RWPE2 (cell line): ENCODE measurements around the gene SYN1.

ENCODE experiments used
- ATAC-seq: fragments of 200-7000 bp; cut with Tn5 transposase; 3 replicates; pipeline ENCODE4 v1.9.1; 2021; ENCODE audit warnings: low read depth
- DNase-seq: peaks from one replicate; pipeline ENCODE4 v3.0.0-alpha.2; 2020; ENCODE audit warnings: low spot score
- H3K27ac ChIP-seq: fragments of 450-650 bp; 2 replicates; pipeline ENCODE4 v1.5.1; 2017; ENCODE audit warnings: mild to moderate bottlenecking; ENCODE audit not compliant: poor library complexity, severe bottlenecking
- H3K27me3 ChIP-seq: fragments of 250-450 bp; sonication (Bioruptor Pico); 2 replicates; pipeline ENCODE4 v1.5.1; 2021; ENCODE audit warnings: mild to moderate bottlenecking, moderate library complexity; ENCODE audit not compliant: insufficient read depth, poor library complexity, severe bottlenecking
- H3K36me3 ChIP-seq: fragments of 250-450 bp; sonication (Bioruptor Pico); 2 replicates; pipeline ENCODE4 v1.5.1; 2020; ENCODE audit warnings: low read depth, mild to moderate bottlenecking, moderate library complexity
- H3K4me1 ChIP-seq: fragments of 250-450 bp; sonication (Bioruptor Pico); 2 replicates; pipeline ENCODE4 v1.5.1; 2021; ENCODE audit warnings: mild to moderate bottlenecking, moderate library complexity; ENCODE audit not compliant: insufficient read depth, poor library complexity, severe bottlenecking
- H3K4me3 ChIP-seq: fragments of 250-450 bp; sonication (Bioruptor Pico); 2 replicates; pipeline ENCODE4 v1.5.1; 2021; ENCODE audit warnings: mild to moderate bottlenecking, moderate library complexity; ENCODE audit not compliant: severe bottlenecking
- H3K9me3 ChIP-seq: fragments of 250-450 bp; sonication (Bioruptor Pico); 2 replicates; pipeline ENCODE4 v1.5.1; 2021; ENCODE audit warnings: mild to moderate bottlenecking, moderate library complexity; ENCODE audit not compliant: severe bottlenecking
- TF ChIP-seq, protein P1 (sequence below): fragments of 450-650 bp; IDR thresholded peaks from one replicate; pipeline ENCODE4 v1.5.1; 2017; ENCODE audit warnings: mild to moderate bottlenecking, moderate library complexity; ENCODE audit not compliant: poor library complexity, severe bottlenecking

Gene SYN1

DNA sequence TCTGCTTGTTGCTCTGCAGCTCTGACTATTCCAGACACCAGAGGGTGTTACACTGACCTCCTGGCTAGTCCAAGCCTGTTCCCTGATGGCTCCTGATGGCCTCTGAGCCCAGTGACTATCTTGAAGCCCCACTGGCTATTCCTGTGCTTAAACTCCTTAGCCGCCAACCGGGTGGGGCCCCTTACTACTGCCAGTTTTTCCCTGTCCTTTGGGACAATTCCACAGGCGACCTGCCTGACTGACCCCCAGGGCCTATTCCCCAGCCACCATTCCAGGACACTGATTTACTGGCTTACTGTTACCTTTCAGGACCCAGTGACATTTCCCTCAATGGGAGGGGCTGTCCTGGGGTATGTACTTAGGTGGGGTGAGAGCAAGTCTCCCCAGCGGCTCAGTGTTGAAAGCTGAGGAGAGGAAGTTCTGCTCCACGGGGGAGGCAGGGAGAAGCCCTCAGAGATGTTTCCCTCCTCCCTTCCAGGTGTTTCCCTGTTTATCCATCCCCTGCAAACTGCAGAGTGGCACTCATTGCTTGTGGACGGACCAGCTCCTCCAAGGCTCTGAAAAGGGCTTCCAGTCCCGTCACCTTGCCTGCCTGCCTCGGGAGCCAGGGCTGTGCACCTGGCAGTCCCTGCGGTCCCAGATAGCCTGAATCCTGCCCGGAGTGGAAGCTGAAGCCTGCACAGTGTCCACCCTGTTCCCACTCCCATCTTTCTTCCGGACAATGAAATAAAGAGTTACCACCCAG, 33.4 kb downstream of the SYN1 start:
- Histone ChIP-seq H3K9me3 (no peaks in the 10 kb centered on the region), H3K27me3 (no peaks in the 10 kb centered on the region), H3K27ac (no peak overlapping the region), H3K4me1 (peaks cover 4% of the 10 kb centered on the region), H3K36me3 (peaks cover 9% of the 10 kb centered on the region), H3K4me3 (no peak overlapping the region)
- TF ChIP-seq, protein P1, sequence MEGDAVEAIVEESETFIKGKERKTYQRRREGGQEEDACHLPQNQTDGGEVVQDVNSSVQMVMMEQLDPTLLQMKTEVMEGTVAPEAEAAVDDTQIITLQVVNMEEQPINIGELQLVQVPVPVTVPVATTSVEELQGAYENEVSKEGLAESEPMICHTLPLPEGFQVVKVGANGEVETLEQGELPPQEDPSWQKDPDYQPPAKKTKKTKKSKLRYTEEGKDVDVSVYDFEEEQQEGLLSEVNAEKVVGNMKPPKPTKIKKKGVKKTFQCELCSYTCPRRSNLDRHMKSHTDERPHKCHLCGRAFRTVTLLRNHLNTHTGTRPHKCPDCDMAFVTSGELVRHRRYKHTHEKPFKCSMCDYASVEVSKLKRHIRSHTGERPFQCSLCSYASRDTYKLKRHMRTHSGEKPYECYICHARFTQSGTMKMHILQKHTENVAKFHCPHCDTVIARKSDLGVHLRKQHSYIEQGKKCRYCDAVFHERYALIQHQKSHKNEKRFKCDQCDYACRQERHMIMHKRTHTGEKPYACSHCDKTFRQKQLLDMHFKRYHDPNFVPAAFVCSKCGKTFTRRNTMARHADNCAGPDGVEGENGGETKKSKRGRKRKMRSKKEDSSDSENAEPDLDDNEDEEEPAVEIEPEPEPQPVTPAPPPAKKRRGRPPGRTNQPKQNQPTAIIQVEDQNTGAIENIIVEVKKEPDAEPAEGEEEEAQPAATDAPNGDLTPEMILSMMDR: no peak
- DNase-seq (no peak), ATAC-seq (no peak)

DNA sequence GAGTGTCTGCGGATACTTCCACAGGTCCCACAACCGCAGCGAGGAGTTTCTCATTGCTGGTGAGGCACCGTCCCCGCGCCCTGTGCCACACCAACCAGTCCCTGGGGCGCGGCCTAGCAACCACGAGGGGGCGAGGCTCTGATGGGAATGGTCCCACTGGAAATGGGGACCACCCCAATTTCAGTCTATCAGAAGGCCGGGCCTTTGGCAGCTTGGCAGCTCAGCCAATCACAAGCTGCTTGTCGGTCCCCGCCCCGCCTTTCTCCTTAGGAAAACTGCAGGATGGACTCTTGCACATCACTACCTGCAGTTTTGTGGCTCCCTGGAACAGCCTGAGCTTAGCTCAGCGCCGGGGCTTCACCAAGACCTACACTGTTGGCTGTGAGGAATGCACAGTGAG, 34.4 kb downstream of the SYN1 start:
- Histone ChIP-seq H3K36me3 (peaks cover 9% of the 10 kb centered on the region), H3K27ac (no peak overlapping the region), H3K9me3 (no peaks in the 10 kb centered on the region), H3K4me3 (no peak overlapping the region), H3K27me3 (no peaks in the 10 kb centered on the region), H3K4me1 (peaks cover 4% of the 10 kb centered on the region)
- TF ChIP-seq, protein P1: no peak
- DNase-seq (no peak), ATAC-seq (no peak)

DNA sequence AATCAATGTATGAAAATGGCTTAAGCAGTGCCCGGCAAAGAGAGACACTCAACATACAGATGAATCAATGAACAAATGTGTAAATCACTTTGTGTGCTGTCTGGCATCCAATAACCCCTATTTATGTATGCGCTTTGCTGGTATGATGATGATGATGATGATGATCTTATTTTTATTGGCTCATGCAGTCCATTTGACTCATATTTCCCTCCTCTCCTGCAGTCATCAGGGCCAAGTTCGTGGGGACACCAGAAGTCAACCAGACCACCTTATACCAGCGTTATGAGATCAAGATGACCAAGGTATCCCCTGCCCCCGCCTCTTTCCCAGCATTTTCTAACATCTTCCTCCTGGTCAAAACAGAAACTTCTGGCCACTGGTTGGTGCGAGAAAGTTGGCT, 34.9 kb downstream of the SYN1 start:
- no peak overlapping the region for H3K27ac ChIP-seq

DNA sequence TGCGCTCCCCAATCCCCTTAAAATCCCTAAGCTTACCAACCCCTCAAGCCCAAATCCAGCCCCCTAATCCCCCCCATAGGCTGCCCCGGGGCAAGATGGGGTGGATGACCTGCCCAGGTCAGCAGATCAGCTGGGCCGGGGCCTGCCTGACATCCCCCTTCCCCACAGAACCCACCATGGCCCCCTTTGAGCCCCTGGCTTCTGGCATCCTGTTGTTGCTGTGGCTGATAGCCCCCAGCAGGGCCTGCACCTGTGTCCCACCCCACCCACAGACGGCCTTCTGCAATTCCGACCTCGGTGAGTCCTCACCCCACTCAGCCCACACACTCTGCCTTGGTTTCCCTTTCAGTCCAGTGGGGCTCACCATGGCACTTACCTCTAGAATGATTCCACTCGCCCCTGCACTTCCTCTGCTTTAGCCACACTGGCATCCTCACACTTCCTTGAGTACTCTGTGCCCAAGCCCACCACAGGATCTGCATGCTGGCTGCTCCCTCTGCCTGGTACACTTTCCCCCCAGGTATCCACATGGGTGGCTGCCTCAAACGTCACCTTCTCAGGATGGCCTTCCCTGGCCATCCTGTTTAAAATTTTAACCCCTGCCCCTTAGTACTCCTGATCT, 36.3 kb downstream of the SYN1 start:
- H3K36me3 ChIP-seq: peaks cover 9% of the 10 kb centered on the region
- no peaks in the 10 kb centered on the region for H3K27me3 ChIP-seq
- peak overlapping the region; percentile 85 for H3K4me3 ChIP-seq
- TF ChIP-seq, protein P1: no peak
- ATAC-seq: no peak
- H3K27ac ChIP-seq: peak overlapping the region; percentile 56
- DNase-seq: no peak
- peaks cover 8% of the 10 kb centered on the region for H3K4me1 ChIP-seq
- H3K9me3 ChIP-seq: no peaks in the 10 kb centered on the region

More for the DNA sequence above, 34.9 kb downstream of the SYN1 start:
- Histone ChIP-seq H3K9me3 (no peaks in the 10 kb centered on the region), H3K4me1 (peaks cover 4% of the 10 kb centered on the region), H3K36me3 (peaks cover 9% of the 10 kb centered on the region), H3K27me3 (no peaks in the 10 kb centered on the region), H3K4me3 (no peak overlapping the region)
- no peak for DNase-seq
- TF ChIP-seq, protein P1: no peak
- no peak for ATAC-seq
